SIG-M5 treated with dmso at 0.1 percent for 504 hours (cell line): ENCODE measurements around the gene SLC22A4.

Source experiments
- DNase-seq: peaks from one replicate; lab custom pipeline; 2025; ENCODE audit not compliant: unreplicated experiment; lab: John Stamatoyannopoulos, UW

The SLC22A4 gene

DNA sequence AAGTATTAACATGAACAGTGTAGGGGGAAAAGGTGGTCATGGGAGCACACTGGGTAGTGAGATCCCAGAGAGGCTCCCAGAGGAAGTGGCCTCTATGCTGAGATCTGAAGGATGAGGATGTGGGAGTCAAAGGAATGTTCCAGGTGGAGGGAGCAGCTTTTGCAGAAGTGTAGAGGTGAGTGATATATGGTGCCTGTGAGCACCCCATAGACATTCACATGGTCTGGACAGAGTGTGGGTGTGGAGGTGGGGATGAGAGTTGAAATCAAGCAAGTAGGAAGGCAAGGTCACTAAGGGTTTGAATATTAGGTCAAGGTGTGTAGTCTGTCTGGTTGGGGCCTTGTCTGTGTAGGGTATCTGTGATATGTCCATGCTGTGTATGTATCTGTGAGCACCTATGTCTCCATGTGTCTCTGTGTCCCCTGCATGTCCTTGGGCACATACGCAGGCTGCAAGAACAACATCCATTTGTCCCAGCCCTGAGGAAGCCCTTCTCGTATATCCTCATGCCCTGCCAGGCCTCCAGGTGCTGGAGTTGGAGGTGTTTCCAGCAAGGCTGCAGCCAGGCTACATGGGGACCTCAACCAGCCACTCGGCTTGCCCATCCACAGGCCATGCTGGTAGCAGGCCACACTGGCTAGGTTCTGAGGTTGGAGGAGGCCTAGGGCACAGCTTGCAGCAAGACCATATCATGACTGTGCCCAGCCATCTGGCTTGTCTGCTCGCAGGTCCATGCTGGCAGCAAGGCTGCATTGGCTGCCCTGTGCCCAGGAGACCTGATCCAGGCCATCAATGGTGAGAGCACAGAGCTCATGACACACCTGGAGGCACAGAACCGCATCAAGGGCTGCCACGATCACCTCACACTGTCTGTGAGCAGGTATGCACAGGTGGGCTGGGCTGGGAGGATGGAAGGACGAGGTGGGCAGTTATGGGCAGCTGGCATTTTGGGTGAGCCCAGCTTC lies 32.0 kb upstream of the SLC22A4 start:
- DNase-seq: no peak

DNA sequence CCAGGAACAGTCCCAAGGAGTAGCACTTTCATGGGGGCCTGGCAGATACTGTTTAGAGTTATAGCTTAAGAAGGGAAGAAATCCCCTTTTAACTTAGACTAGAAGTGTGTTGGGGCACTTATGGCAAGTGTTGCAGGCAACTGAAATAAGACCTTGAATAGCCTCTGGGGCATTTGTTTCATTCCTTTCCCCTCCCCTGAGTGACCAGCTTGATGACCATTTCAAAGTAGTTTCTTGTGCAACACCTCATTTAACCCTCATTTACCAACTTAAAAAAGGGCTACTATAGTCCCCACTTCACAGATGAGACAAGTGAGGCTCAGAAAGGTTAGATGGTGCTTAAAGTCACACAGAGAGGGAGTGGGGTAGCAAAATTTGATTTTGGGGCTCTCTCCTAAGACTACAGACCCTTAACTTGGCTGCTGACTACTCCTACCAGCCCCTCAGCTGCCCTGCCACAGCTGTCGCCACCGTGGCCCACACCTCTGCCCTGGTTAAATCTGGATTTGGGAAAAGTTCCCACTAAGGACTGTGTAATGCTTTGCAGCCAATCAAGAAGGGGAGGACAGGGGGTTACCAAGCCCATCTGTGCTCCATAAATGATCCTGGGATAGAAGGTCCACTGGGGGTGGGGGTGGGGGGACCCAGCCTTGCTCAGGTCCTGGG lies 31.2 kb upstream of the SLC22A4 start:
- no peak for DNase-seq

DNA sequence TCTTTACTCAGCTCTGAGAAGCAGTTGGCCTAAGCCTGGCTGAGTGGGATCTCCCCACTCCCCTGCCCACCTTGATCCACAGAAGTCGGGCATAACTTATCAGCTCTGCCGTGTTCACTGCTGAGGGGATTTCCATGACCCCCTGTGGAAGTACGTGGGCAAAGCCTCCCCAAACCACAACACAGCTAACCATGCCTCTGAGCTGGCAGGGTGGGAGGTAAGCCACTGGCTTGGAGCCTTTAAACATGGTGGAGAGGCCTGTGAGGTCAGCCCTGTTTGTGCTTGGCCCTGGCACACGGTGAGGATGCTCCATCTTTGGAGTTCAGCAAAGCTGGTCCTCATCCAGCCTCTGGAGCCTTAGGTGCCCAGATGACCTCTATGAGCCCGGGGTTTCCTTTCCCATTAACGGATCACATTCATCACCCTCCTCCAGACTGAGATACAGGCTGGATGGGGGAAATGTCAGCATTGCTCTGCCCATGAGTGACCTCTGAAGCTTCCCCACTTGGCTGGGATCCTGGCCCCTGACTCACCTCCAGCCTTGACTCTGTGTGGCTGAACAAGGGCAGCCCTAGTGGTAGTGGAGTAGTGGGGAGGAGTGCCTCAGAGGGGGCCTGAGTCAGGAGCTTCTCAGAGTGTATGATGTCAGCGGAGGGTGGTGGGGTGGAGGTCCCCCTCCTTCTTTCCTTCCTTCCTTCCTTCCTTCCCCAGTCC lies 30.5 kb upstream of the SLC22A4 start:
- no peak for DNase-seq

DNA sequence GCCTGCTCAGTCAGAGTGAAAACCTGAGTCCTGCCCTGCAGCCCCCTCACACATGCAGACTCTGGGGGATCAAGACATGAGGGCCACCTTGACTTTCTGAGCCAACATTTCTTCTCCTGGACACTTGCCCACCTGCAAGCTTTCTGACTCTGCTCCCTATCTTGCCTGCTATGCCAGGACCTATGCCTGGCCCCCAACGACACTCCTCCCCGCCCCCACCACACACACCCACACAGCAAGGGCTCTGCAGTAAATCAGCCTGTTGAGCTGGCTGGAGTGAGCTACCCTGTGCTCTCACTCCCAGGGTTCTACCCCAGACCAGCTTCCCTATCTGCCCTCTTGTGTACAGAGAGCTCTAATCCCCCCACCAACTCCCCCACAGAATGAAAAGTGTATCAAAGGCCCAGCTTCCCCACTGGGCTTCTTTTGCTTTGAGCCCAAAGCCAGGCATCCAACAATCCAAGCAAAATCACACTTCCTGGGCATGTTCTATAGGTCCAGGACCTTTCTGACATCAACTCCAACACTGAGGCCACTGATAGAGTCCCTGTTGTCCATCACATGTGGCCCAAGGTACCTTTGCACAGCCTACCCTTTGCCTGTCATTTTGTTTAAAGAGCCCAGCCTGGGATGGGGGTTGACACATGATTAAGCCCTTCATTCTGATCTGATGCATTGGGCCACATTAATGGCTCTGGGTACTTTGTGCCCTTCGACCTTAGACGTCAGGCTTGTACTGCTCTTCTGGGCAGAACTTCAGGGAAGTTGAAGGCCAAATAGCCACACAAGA lies 29.5 kb upstream of the SLC22A4 start:
- no peak for DNase-seq

DNA sequence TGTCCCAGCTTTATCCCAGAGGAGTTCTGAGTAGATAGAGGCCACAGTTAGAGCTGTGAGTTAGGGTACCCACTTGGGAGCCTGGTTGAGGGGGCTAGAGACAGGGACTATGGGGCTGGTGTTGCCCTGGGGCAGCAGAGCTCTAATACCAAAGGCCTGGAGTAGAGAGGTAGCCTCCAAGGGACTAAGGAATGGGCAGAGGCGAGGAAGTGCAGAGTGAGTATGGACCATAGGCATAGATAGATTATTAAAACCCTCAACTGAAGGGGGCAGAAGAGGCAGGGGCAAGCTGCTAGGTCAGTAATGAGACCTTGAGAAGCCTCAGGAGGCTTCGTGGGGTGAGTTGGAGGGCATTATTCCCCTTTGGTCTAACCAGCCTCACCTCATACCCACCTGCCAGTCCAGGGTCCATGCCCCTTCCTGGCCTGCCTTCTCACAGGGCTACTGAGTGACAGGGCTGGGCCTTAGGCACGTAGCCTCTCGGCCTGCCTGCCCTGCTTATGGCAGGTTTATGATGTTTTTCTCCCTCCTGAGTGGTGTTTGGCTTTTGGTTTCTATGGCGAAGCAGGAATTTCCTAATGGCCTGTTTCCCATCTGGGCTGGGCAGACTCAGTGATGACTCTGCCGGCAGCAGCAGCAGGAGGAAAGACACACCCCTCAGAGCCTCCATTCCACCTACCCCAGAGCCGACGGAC lies 28.7 kb upstream of the SLC22A4 start:
- no peak for DNase-seq

DNA sequence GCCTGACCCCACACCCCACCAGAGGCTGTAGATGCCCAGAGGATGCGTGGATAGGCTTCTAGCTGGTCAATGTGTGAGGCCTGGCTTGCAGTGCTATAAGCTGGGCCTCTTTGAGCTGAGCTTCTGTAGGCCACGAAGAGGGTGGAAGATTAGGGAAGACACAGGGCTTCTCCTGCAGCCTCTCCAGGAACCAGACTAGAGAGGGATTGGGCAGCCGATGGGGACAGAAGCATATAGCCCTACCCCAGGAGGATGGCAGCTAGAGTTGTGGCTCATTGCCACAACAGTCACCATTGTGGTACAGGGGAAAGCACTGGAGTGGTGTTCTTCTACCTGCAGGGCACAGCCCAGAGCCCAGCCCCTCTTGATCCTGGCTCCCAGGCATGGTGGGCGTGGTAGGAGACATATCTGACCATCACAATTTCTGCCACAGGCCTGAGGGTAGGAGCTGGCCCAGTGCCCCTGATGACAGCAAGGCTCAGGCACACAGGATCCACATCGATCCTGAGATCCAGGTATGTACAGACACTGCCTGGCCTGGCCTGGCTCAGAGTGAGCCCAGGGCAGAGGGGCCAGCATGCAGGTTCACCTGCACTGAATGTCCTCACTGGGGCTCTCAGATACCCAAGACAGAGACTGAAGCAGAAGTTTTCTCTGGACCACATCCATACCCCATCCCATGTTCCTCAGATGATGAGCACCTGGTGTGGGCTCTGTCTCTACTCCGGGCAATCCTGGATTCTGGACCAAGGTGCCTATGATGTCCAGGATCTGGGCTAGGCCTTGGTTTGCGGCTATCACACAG lies 28.0 kb upstream of the SLC22A4 start:
- no peak for DNase-seq

DNA sequence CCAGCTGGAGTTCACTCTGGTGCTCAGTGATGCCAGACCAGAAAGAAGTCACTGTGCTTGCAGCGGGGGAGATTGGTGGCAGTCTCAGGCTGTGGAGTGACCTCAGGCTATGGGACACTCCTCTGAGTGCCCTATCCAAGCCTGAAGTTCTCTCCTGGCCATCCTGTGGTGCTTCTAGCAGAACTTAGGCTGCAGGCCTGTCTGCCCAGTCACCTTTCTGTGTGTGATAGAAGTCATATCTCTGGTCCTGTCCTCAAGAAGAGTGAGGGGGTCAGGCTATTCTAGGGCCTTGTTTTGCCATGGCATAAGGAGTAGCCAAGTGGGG lies 27.4 kb upstream of the SLC22A4 start:
- no peak for DNase-seq

DNA sequence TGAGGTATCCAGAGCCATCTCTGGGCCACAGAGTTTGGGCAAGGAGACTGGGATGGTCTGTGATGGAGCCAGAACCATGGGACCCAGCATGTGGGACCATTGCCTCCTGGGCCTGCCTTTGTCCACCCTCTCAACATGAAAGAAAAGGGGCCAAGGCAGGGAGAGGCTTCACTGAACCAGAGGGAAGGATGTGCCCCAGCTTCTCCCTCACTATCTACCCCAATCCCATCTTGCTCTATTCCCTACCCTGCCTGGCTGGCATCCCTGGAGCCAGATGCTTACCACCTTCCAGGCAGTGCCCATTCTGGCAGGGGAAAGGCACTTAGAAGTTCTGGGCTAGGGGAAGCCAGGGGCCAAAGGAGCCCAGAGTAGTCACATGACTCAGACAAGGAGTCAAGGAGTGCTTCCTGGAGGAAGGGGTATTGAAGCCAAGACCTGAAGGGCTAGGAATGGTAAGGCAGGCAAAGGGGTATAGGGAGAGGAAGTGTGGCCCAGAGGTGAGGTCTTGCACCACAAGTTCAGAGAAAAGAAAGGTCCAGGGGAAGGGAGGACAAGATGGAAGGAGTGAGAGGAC lies 26.9 kb upstream of the SLC22A4 start:
- DNase-seq: no peak

DNA sequence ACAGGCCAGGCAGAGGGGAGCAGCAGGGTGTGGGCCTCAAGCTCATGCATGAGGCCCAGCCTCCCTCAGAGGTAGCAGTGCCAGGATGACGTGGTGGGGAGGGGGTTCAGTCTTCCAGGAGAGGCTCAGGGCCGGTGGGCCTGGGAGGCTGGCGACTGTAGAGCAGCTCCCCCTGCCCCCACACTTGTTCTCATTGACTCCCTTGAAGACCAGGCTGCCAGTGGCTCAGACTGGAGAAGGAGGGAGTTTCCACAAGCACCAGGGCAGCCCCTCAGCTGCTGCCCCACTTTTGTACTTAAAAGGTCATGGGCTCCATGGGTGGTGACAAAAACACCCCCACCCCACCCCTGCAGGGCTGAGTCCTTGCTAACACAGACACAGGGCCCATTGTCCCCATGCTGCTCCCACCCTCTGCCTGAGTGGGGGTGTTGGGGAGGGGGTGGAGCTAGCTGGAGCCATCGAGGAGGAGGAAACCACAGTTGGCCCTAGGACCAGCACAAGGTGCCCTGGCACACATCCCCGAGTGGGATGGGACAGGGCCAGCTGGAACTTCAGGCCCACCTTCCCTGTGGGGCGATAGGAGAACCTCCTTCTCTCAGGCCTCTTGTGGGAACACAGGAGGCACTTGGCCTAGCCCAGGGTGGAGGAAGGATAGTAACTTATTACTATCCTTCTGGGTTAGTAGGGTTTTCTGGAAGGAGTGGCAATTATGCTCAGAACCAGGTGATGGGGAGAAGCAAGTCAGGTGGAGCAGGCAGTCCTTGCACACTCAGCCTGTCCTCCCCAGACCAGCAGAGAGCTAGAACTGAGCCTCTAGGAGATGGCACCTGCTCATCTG lies 26.0 kb upstream of the SLC22A4 start:
- DNase-seq: no peak

DNA sequence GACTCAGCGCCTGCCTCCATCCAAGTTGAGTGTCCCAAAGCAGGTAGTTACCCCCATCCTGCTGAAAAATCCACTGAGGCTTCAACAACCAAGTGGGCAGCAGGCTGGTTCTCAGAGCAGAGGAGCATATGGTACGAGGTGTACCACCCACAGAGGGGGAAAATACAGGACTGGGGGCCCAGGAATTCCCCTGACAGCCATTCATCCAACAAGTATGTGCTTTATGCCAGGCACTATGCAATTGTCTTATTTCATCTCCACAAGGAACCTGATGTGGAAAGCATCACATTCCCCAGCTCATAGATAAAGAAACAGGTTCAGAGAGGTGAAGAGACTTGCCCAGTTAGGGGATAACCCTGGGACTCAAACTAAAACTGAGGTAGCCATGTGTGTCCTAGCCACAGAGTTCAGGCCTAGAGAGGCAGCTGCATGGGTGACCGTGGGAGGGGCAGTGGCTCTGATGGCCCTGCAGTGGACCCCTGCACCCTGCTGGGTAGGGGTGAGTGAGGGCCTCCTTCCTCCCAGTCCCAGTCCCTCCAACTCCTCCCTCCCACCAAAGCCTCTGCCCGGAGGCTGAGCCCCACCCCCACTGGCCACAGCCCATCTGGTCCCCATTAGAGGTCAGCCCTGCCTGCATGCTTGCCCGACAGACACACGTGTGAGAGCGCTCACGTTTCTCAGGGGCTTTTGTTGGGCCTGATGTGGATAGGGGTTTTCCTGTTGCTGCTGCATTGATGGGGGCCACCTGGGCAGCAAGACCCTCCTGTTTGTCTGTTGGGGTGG lies 25.2 kb upstream of the SLC22A4 start:
- DNase-seq: no peak

DNA sequence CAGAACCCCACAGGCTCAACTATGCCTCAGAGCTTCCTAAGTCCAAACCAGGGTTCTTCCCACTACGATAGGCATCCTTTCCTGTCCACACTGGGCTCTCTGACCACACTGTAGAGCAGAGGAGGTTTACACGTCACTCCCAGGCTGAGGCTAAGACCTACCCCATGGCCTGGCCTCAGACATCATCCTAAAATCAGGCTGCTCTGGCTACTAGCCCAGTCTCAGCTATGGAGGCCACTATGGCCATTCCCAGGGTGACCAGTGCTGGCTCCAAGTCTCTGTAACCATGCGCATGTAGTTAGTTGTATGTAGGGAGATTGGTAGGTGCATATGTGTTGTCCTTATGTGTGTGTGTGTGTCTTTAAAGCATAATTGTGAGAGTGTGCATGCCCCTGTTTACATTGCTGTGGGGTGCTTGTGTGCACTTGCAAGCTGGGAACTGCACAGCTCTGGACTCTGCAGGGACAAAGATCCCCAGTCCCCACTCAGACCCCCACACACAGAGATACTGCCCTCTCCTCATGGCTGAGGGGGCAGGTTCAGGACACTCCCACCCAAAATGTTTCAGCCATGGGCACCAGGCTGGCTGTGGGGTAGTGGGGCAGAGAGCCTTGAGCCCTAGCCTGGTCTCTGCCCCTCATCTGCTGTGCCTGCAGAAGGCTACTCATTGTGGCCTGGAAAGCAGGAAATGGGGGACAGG lies 24.4 kb upstream of the SLC22A4 start:
- DNase-seq: no peak

DNA sequence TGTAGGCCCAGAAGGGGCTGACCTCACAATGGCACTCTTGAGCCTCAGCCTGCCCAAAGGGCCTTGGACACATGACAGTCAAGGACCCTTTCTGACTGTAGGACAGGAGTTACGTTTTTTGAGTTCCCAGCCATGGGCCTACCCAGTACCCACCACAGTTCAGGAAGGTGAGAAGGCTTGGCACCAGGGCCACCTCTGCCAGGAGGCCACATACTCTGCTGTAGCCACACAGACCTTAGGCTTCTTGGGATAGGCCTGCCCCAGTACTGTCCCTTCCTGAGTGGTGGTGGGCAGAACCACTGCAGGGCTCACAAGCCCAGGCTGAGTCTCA lies 23.9 kb upstream of the SLC22A4 start:
- DNase-seq: no peak

DNA sequence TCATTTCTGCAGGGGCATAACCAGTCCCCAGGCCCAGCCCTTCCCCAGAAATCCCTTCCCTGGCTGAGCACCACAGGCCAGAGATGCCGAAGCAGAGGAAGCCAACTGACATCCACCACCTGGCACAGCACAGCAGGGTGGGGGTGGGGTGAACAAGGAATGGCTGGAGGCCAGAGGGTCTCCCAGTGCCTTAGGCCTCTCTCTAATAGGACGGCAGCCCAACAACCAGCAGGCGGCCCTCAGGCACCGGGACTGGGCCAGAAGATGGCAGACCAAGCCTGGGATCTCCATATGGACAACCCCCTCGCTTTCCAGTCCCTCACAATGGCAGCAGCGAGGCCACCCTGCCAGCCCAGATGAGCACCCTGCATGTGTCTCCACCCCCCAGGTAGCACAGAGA lies 23.5 kb upstream of the SLC22A4 start:
- DNase-seq: no peak

DNA sequence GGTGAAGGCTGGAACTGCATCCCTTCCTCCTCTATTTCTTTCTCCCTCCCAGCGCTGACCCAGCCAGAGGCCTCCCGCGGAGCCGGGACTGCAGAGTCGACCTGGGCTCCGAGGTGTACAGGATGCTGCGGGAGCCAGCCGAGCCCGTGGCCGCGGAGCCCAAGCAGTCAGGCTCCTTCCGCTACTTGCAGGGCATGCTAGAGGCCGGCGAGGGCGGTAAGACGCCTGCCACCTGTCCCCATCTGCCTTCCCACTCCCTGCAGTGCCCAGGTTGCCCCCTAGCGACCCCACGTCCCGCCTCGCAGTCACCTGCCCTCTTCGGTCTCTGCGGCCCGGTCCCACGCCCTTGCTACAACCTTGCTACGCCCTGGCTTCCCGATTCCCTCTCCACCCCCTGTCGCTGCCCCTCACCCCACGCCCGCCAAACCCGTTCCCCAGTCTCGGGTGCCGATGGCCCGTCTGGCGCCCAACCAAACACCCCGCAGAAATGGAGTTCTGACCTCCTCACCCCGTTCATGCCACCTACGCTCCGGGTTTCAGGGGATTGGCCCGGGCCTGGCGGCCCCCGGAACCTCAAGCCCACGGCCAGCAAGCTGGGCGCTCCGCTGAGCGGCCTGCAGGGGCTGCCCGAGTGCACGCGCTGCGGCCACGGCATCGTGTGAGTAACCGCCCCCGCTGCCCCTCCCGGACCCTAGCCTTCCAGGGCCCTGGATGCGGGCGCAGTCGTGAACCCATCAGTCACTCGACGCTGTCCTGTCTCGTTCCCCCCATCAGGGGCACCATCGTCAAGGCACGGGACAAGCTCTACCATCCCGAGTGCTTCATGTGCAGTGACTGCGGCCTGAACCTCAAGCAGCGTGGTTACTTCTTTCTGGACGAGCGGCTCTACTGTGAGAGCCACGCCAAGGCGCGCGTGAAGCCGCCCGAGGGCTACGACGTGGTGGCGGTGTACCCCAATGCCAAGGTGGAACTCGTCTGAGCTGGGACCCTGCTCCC lies 22.6 kb upstream of the SLC22A4 start:
- no peak for DNase-seq

DNA sequence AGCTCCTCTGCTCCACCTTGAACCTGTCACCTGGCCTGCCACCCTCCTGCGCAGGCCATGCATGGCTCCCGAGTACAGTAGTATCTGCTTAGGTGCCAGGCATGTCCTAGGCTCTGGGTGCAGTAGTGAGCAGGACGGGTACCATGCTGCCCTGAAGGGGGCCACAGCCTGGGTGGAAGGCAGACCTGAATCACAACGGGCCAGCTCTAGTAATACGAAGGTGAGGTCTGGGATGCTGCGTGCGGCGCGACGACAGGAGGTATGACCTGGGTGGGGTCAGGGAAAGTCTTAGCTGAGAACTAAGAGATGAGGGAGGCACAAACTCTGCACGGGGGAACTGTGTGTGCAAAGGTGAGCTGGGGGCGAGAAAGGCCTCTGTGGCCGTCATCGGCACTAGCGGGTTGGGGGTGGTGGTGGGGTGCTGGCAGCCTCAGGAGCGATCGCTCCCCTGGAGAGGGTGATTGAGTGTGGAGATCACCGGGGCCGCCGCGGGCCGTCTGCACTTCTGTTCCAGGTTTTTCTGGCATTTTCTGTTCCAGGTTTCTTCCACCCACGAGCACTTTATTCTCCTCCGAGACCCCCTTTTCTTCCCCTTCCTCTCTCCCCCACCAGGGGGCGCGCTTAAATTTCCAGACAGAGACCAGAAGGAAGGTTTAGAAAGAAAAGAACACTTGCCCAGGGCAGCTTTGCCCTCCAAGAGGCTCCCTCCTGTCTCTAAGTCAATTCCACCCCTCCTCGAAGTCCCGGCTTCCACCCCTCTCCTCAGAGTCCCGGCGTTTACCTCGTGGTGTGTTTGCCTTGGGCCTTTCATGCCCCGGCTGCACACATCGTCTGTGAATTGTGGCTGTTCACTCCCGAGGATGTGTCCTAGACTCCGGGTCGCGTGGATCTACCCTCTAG lies 21.6 kb upstream of the SLC22A4 start:
- peak; percentile 65 for DNase-seq
